ENCODE data around the gene PCDH17.

PCDH17 gene

DNA sequence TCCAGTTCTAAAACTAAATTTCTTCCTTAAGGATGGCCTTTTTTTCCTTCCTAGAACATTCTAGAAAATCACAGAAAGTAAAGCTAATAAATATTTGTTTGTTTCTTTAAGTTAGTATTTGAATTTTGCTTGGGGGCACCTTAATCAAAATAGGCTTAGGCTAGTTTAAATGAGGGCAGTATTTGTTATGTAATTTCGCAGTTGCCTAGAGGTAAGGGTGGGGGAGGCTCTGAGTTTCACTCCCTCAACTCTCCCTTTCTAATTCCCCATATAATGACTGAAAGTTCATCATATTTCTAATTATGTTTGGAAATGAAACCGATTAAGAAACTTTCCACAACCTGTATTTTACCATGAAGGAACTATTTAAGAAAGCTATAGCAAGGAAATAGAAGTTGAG, 40.6 kb downstream of the PCDH17 start:
- ChIA-PET POLR2A (ENCODE audit: low non-redundant PET) (no interaction called here), CTCF (no interaction called here)
- TF ChIP-seq, protein P1, sequence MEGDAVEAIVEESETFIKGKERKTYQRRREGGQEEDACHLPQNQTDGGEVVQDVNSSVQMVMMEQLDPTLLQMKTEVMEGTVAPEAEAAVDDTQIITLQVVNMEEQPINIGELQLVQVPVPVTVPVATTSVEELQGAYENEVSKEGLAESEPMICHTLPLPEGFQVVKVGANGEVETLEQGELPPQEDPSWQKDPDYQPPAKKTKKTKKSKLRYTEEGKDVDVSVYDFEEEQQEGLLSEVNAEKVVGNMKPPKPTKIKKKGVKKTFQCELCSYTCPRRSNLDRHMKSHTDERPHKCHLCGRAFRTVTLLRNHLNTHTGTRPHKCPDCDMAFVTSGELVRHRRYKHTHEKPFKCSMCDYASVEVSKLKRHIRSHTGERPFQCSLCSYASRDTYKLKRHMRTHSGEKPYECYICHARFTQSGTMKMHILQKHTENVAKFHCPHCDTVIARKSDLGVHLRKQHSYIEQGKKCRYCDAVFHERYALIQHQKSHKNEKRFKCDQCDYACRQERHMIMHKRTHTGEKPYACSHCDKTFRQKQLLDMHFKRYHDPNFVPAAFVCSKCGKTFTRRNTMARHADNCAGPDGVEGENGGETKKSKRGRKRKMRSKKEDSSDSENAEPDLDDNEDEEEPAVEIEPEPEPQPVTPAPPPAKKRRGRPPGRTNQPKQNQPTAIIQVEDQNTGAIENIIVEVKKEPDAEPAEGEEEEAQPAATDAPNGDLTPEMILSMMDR (conservative IDR thresholded peaks at IDR 0.05; ENCODE audit: low read depth) = no peak
- DNase-seq (ENCODE audit: low spot score) = no peak
- no peak overlapping the region for H3K27ac ChIP-seq

DNA sequence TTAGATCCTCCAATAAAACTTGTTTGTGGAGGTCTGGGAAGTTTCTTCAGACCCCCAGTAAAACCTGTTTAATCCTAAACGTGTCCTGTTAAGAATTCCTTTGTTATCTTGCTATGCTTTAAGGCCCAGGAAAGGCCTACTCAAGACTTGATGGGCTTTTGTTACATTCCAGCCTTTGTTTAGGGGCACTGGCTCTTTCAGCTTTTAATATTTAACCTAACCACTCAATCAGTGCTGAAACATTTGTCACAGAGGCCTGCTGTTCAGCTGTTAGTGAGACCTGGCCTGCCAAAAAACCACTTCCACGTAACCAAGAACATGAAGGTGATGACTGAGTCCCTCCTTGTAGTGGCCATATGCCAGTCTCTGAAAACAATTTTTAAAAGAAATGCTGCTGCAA, 41.7 kb downstream of the PCDH17 start:
- TF ChIP-seq, protein P1 (conservative IDR thresholded peaks at IDR 0.05; ENCODE audit: low read depth) = no peak
- CTCF ChIA-PET = no interaction called here
- no peak for DNase-seq (ENCODE audit: low spot score)
- POLR2A ChIA-PET (ENCODE audit: low non-redundant PET) = no interaction called here
- H3K27ac ChIP-seq = no peak overlapping the region

DNA sequence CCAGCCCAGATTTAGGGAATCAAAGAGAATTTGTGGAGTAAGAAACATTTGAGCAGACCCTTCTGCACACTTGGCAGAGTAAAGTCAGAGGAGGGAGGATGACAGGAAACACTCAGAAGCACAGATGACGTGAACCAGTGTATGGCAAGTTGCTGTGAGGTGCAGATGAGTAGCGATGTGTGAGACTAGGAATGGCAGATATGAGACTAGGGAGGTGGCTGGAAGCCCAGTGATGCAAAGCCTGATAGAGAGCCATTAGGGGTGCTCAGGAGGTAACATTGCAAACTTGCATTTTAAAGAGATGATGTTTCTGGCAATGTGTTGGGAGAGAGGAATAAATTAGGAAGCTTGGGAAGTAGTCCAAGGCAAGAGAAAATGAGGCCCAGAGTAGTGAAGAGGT, 44.0 kb downstream of the PCDH17 start:
- H3K27ac ChIP-seq = no peak overlapping the region
- POLR2A ChIA-PET (ENCODE audit: low non-redundant PET) = no interaction called here
- DNase-seq (ENCODE audit: low spot score) = no peak
- TF ChIP-seq, protein P1 (conservative IDR thresholded peaks at IDR 0.05; ENCODE audit: low read depth) = no peak
- CTCF ChIA-PET = no interaction called here

DNA sequence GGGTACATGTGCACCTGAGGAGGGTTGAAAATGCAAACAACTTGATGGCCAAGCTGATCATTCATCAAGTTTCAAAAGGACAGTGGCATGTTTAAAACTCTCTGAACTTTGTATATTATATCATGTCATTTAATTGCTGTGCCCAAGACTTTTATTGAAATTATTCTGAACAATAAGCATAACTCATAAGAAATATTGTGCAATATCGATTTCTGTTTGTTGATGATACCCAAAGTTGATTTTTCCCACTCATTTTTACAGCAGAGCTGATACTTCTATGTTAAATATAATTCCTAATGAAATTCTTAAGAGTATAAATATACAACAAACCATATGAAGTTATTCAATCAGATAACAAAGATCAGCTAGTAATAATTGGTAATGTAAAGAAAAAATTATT, 49.1 kb downstream of the PCDH17 start:
- TF ChIP-seq, protein P1 (conservative IDR thresholded peaks at IDR 0.05; ENCODE audit: low read depth) = no peak
- no peak overlapping the region for H3K27ac ChIP-seq
- no peak for DNase-seq (ENCODE audit: low spot score)
- ChIA-PET CTCF (interaction anchor here (0.6 kb wide), 1 partner anchor 1581 kb away, joined by 5 read pairs; no protein-coding TSS in a partner anchor), POLR2A (ENCODE audit: low non-redundant PET) (no interaction called here)

DNA sequence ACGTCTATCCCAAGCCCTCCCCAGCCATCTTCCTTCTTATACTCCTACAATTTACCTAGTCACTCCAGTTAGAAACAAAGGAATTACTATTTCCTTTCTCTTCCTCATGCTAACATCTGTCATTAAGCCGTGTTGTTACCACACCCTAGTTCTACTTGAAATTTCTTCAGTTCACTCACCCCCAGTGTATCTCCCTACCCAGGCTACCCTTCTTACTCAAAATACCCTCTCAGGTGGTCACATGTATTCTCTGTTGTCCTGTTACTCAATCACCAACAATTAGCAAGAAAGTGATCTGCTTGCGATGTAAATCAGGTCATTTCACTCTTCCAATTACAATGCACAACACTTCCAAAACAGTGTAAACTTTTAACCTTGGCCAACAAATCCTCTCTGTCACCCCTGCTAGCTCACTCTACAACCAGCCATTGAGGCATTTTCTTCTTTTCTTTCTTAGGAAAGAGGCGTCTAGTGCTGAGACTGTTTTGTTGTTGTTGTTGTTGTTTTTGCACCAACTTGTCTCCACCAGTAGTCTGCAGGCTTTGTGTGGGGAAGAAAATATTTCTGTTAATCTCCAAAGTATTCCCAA, 50.7 kb downstream of the PCDH17 start:
- ChIA-PET POLR2A (ENCODE audit: low non-redundant PET) (no interaction called here), CTCF (no interaction called here)
- H3K27ac ChIP-seq = no peak overlapping the region
- TF ChIP-seq, protein P1 (conservative IDR thresholded peaks at IDR 0.05; ENCODE audit: low read depth) = no peak
- DNase-seq (ENCODE audit: low spot score) = no peak

DNA sequence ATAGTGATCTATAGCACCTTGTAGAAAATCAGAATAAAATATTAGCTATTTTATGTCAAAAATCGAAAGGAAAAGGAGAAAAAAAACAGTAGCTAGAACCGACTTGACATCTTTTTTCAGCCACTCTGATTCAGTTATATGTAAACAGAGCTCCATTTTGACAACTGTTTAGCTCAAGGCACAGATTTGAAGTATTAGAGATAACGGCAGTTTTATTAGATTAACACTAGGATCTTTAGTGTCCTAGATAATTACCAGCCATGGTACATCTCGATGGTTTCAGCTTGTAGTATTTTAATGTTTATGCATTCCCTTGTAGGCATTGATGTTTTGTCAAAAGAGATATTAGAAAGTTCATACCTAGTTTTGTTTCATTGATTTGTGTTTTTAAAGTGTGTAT, 67.3 kb downstream of the PCDH17 start:
- no peak overlapping the region for H3K27ac ChIP-seq
- POLR2A ChIA-PET (ENCODE audit: low non-redundant PET) = interaction anchor here (0.6 kb wide), 1 partner anchor 9 kb away, joined by 4 read pairs; no protein-coding TSS in a partner anchor
- CTCF ChIA-PET = no interaction called here
- TF ChIP-seq, protein P1 (conservative IDR thresholded peaks at IDR 0.05; ENCODE audit: low read depth) = no peak
- no peak for DNase-seq (ENCODE audit: low spot score)

All from RWPE1 (cell line).